Testis (tissue), 2 donors: ENCODE results near the gene IL36RN.

Experiments
- POLR2A ChIP-seq: fragments of 450-650 bp; IDR thresholded peaks from one replicate; pipeline ENCODE4 v1.6.1; 2017; ENCODE audit warnings: antibody characterized with exemption, mild to moderate bottlenecking, moderate library complexity
- TF ChIP-seq, protein P1 (sequence below), 3 experiments: fragments of 450-650 bp in 2 of 3; fragments of 200-600 bp in 1 of 3; sonication (generic) in 1 of 3; IDR thresholded peaks; one replicate each; pipeline ENCODE4 v1.5.1; 2016 to 2019; ENCODE audit warnings: antibody characterized with exemption in 3 of 3, mild to moderate bottlenecking in 2 of 3, moderate library complexity in 1 of 3

DNA sequence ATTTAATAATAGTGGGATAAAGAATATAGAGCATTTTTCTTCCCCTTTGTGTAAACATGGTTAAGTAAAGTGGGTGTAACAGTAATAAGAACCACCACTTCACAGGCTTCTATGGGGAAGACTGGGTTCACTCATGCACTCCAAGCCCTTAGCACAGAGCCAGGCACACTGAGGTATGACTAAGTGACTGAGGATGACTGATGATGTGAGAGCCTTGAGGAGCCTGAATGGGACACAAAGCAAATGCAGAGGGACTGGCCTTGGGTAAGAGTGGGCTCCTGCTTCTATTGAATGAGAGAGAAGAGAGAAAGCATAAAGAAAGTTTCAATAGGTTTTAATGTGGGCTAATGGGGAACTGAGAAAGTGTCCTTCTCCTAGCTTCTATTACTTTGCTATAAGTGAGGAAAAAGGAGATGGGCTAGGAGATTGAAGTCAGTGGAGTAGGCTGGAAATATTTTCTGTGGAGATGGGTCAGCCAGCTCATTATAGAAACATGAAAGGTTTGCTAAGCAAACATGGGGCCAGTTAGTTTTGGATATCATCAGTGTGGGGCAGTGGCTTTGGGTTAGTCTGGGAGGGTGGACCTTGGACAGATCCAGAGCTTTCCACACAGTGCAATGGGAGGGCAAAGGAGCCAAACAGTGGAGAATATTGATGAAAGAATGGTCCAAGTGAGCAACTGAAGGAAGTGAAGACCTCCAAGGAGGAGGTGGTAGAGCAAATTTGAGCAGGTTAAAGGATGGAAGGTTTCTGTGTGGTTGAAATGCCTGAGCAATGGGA lies 29.4 kb downstream of the IL36RN start:
- TF ChIP-seq, protein P1, sequence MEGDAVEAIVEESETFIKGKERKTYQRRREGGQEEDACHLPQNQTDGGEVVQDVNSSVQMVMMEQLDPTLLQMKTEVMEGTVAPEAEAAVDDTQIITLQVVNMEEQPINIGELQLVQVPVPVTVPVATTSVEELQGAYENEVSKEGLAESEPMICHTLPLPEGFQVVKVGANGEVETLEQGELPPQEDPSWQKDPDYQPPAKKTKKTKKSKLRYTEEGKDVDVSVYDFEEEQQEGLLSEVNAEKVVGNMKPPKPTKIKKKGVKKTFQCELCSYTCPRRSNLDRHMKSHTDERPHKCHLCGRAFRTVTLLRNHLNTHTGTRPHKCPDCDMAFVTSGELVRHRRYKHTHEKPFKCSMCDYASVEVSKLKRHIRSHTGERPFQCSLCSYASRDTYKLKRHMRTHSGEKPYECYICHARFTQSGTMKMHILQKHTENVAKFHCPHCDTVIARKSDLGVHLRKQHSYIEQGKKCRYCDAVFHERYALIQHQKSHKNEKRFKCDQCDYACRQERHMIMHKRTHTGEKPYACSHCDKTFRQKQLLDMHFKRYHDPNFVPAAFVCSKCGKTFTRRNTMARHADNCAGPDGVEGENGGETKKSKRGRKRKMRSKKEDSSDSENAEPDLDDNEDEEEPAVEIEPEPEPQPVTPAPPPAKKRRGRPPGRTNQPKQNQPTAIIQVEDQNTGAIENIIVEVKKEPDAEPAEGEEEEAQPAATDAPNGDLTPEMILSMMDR (IDR thresholded peaks at IDR 0.05) = no peak
- TF ChIP-seq POLR2A = no peak
